Measurements from ENCODE around the gene RPS3. TPM values are rescaled to one million over a fixed set of nuclear protein-coding genes. Genes with fewer than 3 reads are reported as not detected.
"Not testable (repeated sequence)": the region's sequence is repeated elsewhere in the genome, so short reads cannot be mapped to it uniquely, and the experiment has no call there.

The RPS3 gene
- total RNA-seq, 5 donors from 2014 or later (not counting 1 experiment from before 2014, with no cell fraction given), result 4,604 to 5,380 (median 4,830) TPM

DNA sequence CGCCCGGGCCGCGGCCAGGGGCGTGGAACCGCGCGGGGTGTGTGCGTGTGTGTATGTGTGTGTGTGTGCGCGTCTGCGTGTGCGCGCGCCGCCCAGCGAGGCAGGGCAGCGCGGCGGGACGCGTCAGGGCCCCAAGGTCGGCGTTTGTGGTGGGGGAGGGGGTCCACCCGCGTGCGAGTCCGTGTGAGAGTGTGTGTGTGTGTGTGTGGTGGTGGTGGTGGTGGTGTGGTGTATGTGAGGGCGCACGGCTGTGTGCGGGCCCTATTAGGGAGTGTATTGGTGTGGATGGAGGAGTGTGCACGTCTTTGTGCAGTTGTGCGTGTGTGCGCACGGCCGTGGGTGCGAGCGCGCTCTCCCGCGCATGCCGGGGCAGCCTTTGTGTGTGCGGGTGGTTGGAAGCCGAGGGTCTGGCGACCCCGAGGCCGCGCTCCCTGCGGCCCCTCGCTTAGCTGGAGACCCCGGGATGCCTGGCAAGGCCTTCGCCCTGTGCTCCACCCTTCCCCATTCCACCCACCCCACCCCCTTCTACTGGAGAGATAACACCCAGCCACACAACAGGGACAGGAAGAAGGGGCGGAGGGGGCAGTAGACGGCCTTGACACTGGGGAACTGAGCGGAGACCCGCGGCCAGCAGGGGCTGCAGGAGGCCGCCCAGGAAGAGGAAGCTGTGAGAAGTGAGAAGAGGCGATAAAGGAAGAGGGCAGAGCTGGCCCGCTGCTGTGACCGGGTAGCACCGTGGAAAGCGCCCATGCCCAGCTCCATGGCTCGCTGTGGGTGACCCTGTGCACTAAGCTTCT lies 47.3 kb upstream of the RPS3 start:
- H3K9me3 ChIP-seq, result no peaks in the 10 kb centered on the region
- Mint-ChIP-seq H3K9me3 (no peaks in the 10 kb centered on the region), H3K36me3 (no peaks in the 10 kb centered on the region), H3K4me1 (peaks cover 58 to 73% (median 69%) of the 10 kb centered on the region in 3 donors), H3K27me3 (no peaks in the 10 kb centered on the region), H3K4me3 (peak overlapping the region; percentile 82 to 88 (median 83)), H3K27ac (peak overlapping the region; percentile 94 to 95)
- WGBS (ENCODE audit: insufficient coverage), result under 1% methylated on average over 36 of the region's 64 CpGs
- peak overlapping the region; percentile 62 to 84 for H3K4me3 ChIP-seq (ENCODE audit: control insufficient read depth in 1 of 2, extremely low read depth in 1 of 2, low read length in 1 of 2)
- no peaks in the 10 kb centered on the region for H3K27me3 ChIP-seq (replicated peaks in 1 of 2; ENCODE audit: control insufficient read depth in 2 of 2, extremely low read depth in 1 of 2, insufficient read depth in 2 of 2, low read length in 1 of 2)
- peaks cover 16 to 51% of the 10 kb centered on the region in 2 experiments for H3K4me1 ChIP-seq (ENCODE audit: control insufficient read depth in 1 of 2, extremely low read depth in 1 of 2, insufficient read depth in 2 of 2, low read length in 2 of 2)
- CTCF ChIA-PET, result interaction anchor here (0.5 to 1.0 kb wide), 5 partner anchors 14 to 38 kb away, joined by 3 to 5 read pairs (median 4); no protein-coding TSS in a partner anchor
- H3K27ac ChIP-seq (ENCODE audit: low read length), result peak overlapping the region; percentile 40
- H3K36me3 ChIP-seq (ENCODE audit: control insufficient read depth in 2 of 2, extremely low read depth in 1 of 2, insufficient read depth in 1 of 2, low read length in 1 of 2), result no peaks in the 10 kb centered on the region
- ATAC-seq (replicated peaks in 1 of 4) (peak; percentile 71 to 73 (median 72)), DNase-seq (peak; percentile 19 to 83 (median 46))
- POLR2A ChIA-PET, result interaction anchor here in 1 of 2 donors (0.5 kb wide), 2 partner anchors 11 to 64 kb away, joined by 3 read pairs; no protein-coding TSS in a partner anchor

- Histone ChIP-seq H3K4me1 (ENCODE audit: control insufficient read depth in 1 of 2, extremely low read depth in 1 of 2, insufficient read depth in 2 of 2, low read length in 2 of 2) (peaks cover 16 to 45% of the 10 kb centered on the region in 2 experiments), H3K36me3 (ENCODE audit: control insufficient read depth in 2 of 2, extremely low read depth in 1 of 2, insufficient read depth in 1 of 2, low read length in 1 of 2) (no peaks in the 10 kb centered on the region), H3K4me3 (ENCODE audit: control insufficient read depth in 1 of 2, extremely low read depth in 1 of 2, low read length in 1 of 2) (peak overlapping the region; percentile 62 to 84), H3K9me3 (no peaks in the 10 kb centered on the region), H3K27me3 (replicated peaks in 1 of 2; ENCODE audit: control insufficient read depth in 2 of 2, extremely low read depth in 1 of 2, insufficient read depth in 2 of 2, low read length in 1 of 2) (no peaks in the 10 kb centered on the region), H3K27ac (ENCODE audit: low read length) (peak overlapping the region; percentile 40)
- Mint-ChIP-seq H3K9me3 (no peaks in the 10 kb centered on the region), H3K4me3 (peak overlapping the region; percentile 82 to 88 (median 83)), H3K36me3 (no peaks in the 10 kb centered on the region), H3K27me3 (no peaks in the 10 kb centered on the region), H3K27ac (peak overlapping the region; percentile 94 to 95), H3K4me1 (peaks cover 51 to 66% (median 62%) of the 10 kb centered on the region in 3 donors)
- ChIA-PET POLR2A (interaction anchor here in 1 of 2 donors (0.5 kb wide), 2 partner anchors 10 to 63 kb away, joined by 3 read pairs; no protein-coding TSS in a partner anchor), CTCF (interaction anchor here (0.5 to 1.0 kb wide), 6 partner anchors 13 to 37 kb away, joined by 3 to 6 read pairs (median 4); no protein-coding TSS in a partner anchor)
- DNase-seq, result no peak
- ATAC-seq (replicated peaks in 1 of 4), result no peak
- 20% methylated on average over 1 of the region's 5 CpGs for WGBS (ENCODE audit: insufficient coverage)
These were observed 46.6 kb upstream of the RPS3 start for GRCh38 chr11:75352588-75353206.

GRCh38 chr11:75355051-75355450 lies 44.3 kb upstream of the RPS3 start:
- CTCF ChIA-PET, result interaction anchor here in 1 of 2 donors (0.6 to 0.7 kb wide), 2 partner anchors 9 to 41 kb away, joined by 3 to 5 read pairs; no protein-coding TSS in a partner anchor
- no peaks in the 10 kb centered on the region for H3K36me3 Mint-ChIP-seq

DNA sequence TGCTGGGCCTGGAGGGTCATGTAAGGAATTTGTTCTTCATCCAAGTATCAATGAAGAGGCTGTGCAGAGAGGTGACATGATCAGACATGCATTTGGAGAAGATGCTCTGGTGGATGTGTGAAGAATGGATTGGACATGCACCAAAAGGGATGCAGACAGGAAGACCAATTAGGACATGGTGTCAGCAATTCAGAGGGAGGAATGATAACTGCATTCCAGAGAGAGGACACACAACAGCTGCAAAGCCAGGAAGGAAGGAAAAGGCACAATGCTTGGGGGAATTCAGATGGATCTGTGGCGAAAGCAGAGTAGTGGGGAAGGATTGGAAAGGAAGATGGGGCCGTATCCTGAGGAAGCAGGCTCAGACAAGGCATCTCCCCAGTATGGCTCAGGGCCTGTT lies 42.7 kb upstream of the RPS3 start:
- no peaks in the 10 kb centered on the region for H3K27me3 ChIP-seq (replicated peaks in 1 of 2; ENCODE audit: control insufficient read depth in 2 of 2, extremely low read depth in 1 of 2, insufficient read depth in 2 of 2, low read length in 1 of 2)
- no peak overlapping the region for H3K4me3 Mint-ChIP-seq
- ChIA-PET CTCF (no interaction called here), POLR2A (no interaction called here)
- H3K9me3 ChIP-seq, result no peaks in the 10 kb centered on the region
- no peaks in the 10 kb centered on the region for H3K36me3 Mint-ChIP-seq
- no peaks in the 10 kb centered on the region for H3K36me3 ChIP-seq (ENCODE audit: control insufficient read depth in 2 of 2, extremely low read depth in 1 of 2, insufficient read depth in 1 of 2, low read length in 1 of 2)
- H3K4me3 ChIP-seq (ENCODE audit: control insufficient read depth in 1 of 2, extremely low read depth in 1 of 2, low read length in 1 of 2), result no peak overlapping the region
- no peaks in the 10 kb centered on the region for H3K27me3 Mint-ChIP-seq
- peaks cover 5 to 14% of the 10 kb centered on the region in 2 experiments for H3K4me1 ChIP-seq (ENCODE audit: control insufficient read depth in 1 of 2, extremely low read depth in 1 of 2, insufficient read depth in 2 of 2, low read length in 2 of 2)
- no peak for ATAC-seq (replicated peaks in 1 of 4)
- peaks cover 20 to 31% (median 29%) of the 10 kb centered on the region in 3 donors for H3K4me1 Mint-ChIP-seq
- H3K27ac ChIP-seq (ENCODE audit: low read length), result no peak overlapping the region
- DNase-seq, result no peak
- H3K27ac Mint-ChIP-seq, result no peak overlapping the region
- H3K9me3 Mint-ChIP-seq, result no peaks in the 10 kb centered on the region
- 100% methylated on average over 1 of the region's 2 CpGs for WGBS (ENCODE audit: insufficient coverage)

More at GRCh38 chr11:75355051-75355450, 44.3 kb upstream of the RPS3 start:
- no peaks in the 10 kb centered on the region for H3K36me3 ChIP-seq (ENCODE audit: control insufficient read depth in 2 of 2, extremely low read depth in 1 of 2, insufficient read depth in 1 of 2, low read length in 1 of 2)
- WGBS (ENCODE audit: insufficient coverage), result 95% methylated on average over 6 of the region's 10 CpGs
- H3K9me3 Mint-ChIP-seq, result no peaks in the 10 kb centered on the region
- H3K4me1 ChIP-seq (ENCODE audit: control insufficient read depth in 1 of 2, extremely low read depth in 1 of 2, insufficient read depth in 2 of 2, low read length in 2 of 2), result peaks cover 9 to 27% of the 10 kb centered on the region in 2 experiments
- H3K27me3 ChIP-seq (replicated peaks in 1 of 2; ENCODE audit: control insufficient read depth in 2 of 2, extremely low read depth in 1 of 2, insufficient read depth in 2 of 2, low read length in 1 of 2), result no peaks in the 10 kb centered on the region
- no peak overlapping the region for H3K27ac ChIP-seq (ENCODE audit: low read length)
- POLR2A ChIA-PET, result interaction anchor here (0.7 kb wide), 2 partner anchors 9 to 111 kb away, joined by 4 to 7 read pairs; no protein-coding TSS in a partner anchor
- DNase-seq (no peak), ATAC-seq (replicated peaks in 1 of 4) (no peak)
- H3K4me1 Mint-ChIP-seq, result peaks cover 28 to 42% (median 39%) of the 10 kb centered on the region in 3 donors
- no peak overlapping the region for H3K4me3 Mint-ChIP-seq
- no peaks in the 10 kb centered on the region for H3K9me3 ChIP-seq
- peak overlapping the region in 1 of 2 donors; percentile 6 for H3K27ac Mint-ChIP-seq
- H3K27me3 Mint-ChIP-seq, result no peaks in the 10 kb centered on the region
- H3K4me3 ChIP-seq (ENCODE audit: control insufficient read depth in 1 of 2, extremely low read depth in 1 of 2, low read length in 1 of 2), result no peak overlapping the region

GRCh38 chr11:75362285-75362684 lies 37.0 kb upstream of the RPS3 start:
- not testable (repeated sequence) for H3K4me3 Mint-ChIP-seq; ATAC-seq (replicated peaks in 1 of 4); DNase-seq; H3K27ac Mint-ChIP-seq; H3K4me1 Mint-ChIP-seq; H3K27me3 ChIP-seq (replicated peaks in 1 of 2; ENCODE audit: control insufficient read depth in 2 of 2, extremely low read depth in 1 of 2, insufficient read depth in 2 of 2, low read length in 1 of 2); H3K27me3 Mint-ChIP-seq; H3K4me3 ChIP-seq (ENCODE audit: control insufficient read depth in 1 of 2, extremely low read depth in 1 of 2, low read length in 1 of 2); H3K9me3 Mint-ChIP-seq; H3K9me3 ChIP-seq; H3K27ac ChIP-seq (ENCODE audit: low read length); H3K4me1 ChIP-seq (ENCODE audit: control insufficient read depth in 1 of 2, extremely low read depth in 1 of 2, insufficient read depth in 2 of 2, low read length in 2 of 2); H3K36me3 Mint-ChIP-seq; H3K36me3 ChIP-seq (ENCODE audit: control insufficient read depth in 2 of 2, extremely low read depth in 1 of 2, insufficient read depth in 1 of 2, low read length in 1 of 2)
- no CpG with 5 or more reads among the region's 4 CpGs for WGBS (ENCODE audit: insufficient coverage)
- POLR2A ChIA-PET, result interaction anchor here in 1 of 2 donors (0.6 to 0.7 kb wide), 2 partner anchors 10 to 342 kb away, joined by 3 read pairs; no protein-coding TSS in a partner anchor
- CTCF ChIA-PET, result interaction anchor here in 1 of 2 donors (0.6 to 1.2 kb wide), 3 partner anchors 20 to 101 kb away, joined by 3 to 4 read pairs (median 4); no protein-coding TSS in a partner anchor

DNA sequence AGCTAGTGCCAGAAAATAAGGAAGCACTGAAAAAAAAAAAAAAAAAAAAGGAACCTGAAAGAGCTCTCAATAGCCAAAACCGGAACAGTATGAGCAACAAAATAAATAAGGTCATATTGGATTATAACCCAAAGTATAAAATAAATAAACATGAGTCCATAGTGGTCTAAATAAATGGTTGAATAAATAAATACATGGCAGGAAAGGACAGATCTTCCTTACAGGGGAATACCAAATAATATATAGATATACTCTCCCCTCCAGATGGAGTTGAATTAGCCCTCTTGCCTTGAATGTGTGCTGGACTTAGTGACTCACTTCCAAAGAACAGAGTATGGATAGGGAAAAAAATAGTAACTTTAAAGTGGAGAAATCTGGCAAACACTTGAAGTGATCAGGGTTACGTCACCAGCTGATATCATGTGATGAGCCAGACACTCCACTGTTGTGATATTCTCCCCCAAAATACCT lies 33.6 kb upstream of the RPS3 start:
- Mint-ChIP-seq H3K4me1 (peaks cover 6 to 15% (median 8%) of the 10 kb centered on the region in 3 donors), H3K9me3 (no peaks in the 10 kb centered on the region), H3K27ac (no peak overlapping the region), H3K4me3 (no peak overlapping the region), H3K27me3 (peaks cover 0 to 3% of the 10 kb centered on the region in 2 donors), H3K36me3 (no peaks in the 10 kb centered on the region)
- Histone ChIP-seq H3K27me3 (replicated peaks in 1 of 2; ENCODE audit: control insufficient read depth in 2 of 2, extremely low read depth in 1 of 2, insufficient read depth in 2 of 2, low read length in 1 of 2) (peaks cover 0 to 3% of the 10 kb centered on the region in 2 experiments), H3K27ac (ENCODE audit: low read length) (no peak overlapping the region), H3K9me3 (no peaks in the 10 kb centered on the region), H3K36me3 (ENCODE audit: control insufficient read depth in 2 of 2, extremely low read depth in 1 of 2, insufficient read depth in 1 of 2, low read length in 1 of 2) (no peaks in the 10 kb centered on the region), H3K4me1 (ENCODE audit: control insufficient read depth in 1 of 2, extremely low read depth in 1 of 2, insufficient read depth in 2 of 2, low read length in 2 of 2) (peaks cover 0 to 5% of the 10 kb centered on the region in 2 experiments), H3K4me3 (ENCODE audit: control insufficient read depth in 1 of 2, extremely low read depth in 1 of 2, low read length in 1 of 2) (no peak overlapping the region)
- DNase-seq (no peak), ATAC-seq (replicated peaks in 1 of 4) (no peak)
- ChIA-PET CTCF (interaction anchor here in 1 of 2 donors (0.7 to 0.9 kb wide), 3 partner anchors 13 to 84 kb away, joined by 3 to 6 read pairs (median 3); no protein-coding TSS in a partner anchor), POLR2A (interaction anchor here in 1 of 2 donors (0.7 kb wide), 1 partner anchor 1724 kb away, joined by 6 read pairs; no protein-coding TSS in a partner anchor)
- WGBS (ENCODE audit: insufficient coverage), result no CpG with 5 or more reads among the region's 2 CpGs

Measured in T-cell (primary cell).